SK-N-SH treated with all-trans-retinoic acid at 6 μM for 48 hours (cell line): Measurements from ENCODE around the gene TEAD1.

Experiments
- ATAC-seq: fragments of 200-7000 bp; cut with Tn5 transposase; 3 replicates; pipeline ENCODE4 v1.9.1; 2020; ENCODE audit warnings: mild to moderate bottlenecking, moderate library complexity
- ARNTL ChIP-seq: fragments of 450-650 bp; formaldehyde crosslinking; IDR thresholded peaks from 2 replicates; pipeline ENCODE4 v1.5.0; 2020; ENCODE audit warnings: low read depth, mild to moderate bottlenecking, moderate library complexity, borderline replicate concordance
- CSDC2 ChIP-seq: fragments of 250-450 bp; sonication (Bioruptor Pico); IDR thresholded peaks from 2 replicates; pipeline ENCODE4 v1.5.0; 2020; ENCODE audit warnings: mild to moderate bottlenecking, moderate library complexity
- CSRNP3 ChIP-seq: fragments of 250-450 bp; sonication (Bioruptor Pico); IDR thresholded peaks from 2 replicates; pipeline ENCODE4 v1.5.1; 2021; ENCODE audit warnings: mild to moderate bottlenecking, moderate library complexity
- ESRRG ChIP-seq: fragments of 250-450 bp; sonication (Bioruptor Pico); IDR thresholded peaks from 2 replicates; pipeline ENCODE4 v1.6.1; 2021; ENCODE audit warnings: mild to moderate bottlenecking
- GLIS3 ChIP-seq: fragments of 250-450 bp; sonication (Bioruptor Pico); IDR thresholded peaks from 2 replicates; pipeline ENCODE4 v1.5.0; 2020; ENCODE audit warnings: mild to moderate bottlenecking, moderate library complexity
- ISL1 ChIP-seq: fragments of 250-450 bp; sonication (Bioruptor Pico); IDR thresholded peaks from 2 replicates; pipeline ENCODE4 v2.1.2; 2022; ENCODE audit warnings: mild to moderate bottlenecking, moderate library complexity
- PATZ1 ChIP-seq: fragments of 250-450 bp; sonication (Bioruptor Pico); IDR thresholded peaks from 2 replicates; pipeline ENCODE4 v1.8.0; 2020; ENCODE audit warnings: mild to moderate bottlenecking, moderate library complexity, borderline replicate concordance
- PPARA ChIP-seq: fragments of 250-450 bp; sonication (Bioruptor Pico); IDR thresholded peaks from 2 replicates; pipeline ENCODE4 v1.5.0; 2020; ENCODE audit warnings: mild to moderate bottlenecking, borderline replicate concordance
- RARB ChIP-seq: fragments of 250-450 bp; sonication (Bioruptor Pico); IDR thresholded peaks from 2 replicates; pipeline ENCODE4 v1.8.0; 2021; ENCODE audit warnings: mild to moderate bottlenecking, moderate library complexity
- SNAI2 ChIP-seq: fragments of 250-450 bp; sonication (Bioruptor Pico); IDR thresholded peaks from 2 replicates; pipeline ENCODE4 v1.5.0; 2020; ENCODE audit warnings: mild to moderate bottlenecking, moderate library complexity
- TCF4 ChIP-seq: fragments of 250-450 bp; sonication (Bioruptor Pico); IDR thresholded peaks from 2 replicates; pipeline ENCODE4 v1.8.0; 2021; ENCODE audit warnings: mild to moderate bottlenecking, moderate library complexity, borderline replicate concordance
- TSHZ2 ChIP-seq: fragments of 250-450 bp; sonication (Bioruptor Pico); IDR thresholded peaks from 2 replicates; pipeline ENCODE4 v1.5.0; 2020; ENCODE audit warnings: mild to moderate bottlenecking, moderate library complexity
- ZC3H10 ChIP-seq: fragments of 250-450 bp; sonication (Bioruptor Pico); IDR thresholded peaks from 2 replicates; pipeline ENCODE4 v1.5.1; 2021; ENCODE audit warnings: mild to moderate bottlenecking, moderate library complexity
- ZFP3 ChIP-seq: fragments of 250-450 bp; sonication (Bioruptor Pico); IDR thresholded peaks from 2 replicates; pipeline ENCODE4 v1.5.0; 2020; ENCODE audit warnings: mild to moderate bottlenecking, moderate library complexity
- ZFP30 ChIP-seq: fragments of 450-650 bp; formaldehyde crosslinking; IDR thresholded peaks from 2 replicates; pipeline ENCODE4 v1.5.0; 2022; ENCODE audit warnings: mild to moderate bottlenecking, moderate library complexity
- ZNF565 ChIP-seq: fragments of 450-650 bp; formaldehyde crosslinking; conservative IDR thresholded peaks from 2 replicates; pipeline ENCODE4 v1.5.0; 2020; ENCODE audit warnings: low read depth, mild to moderate bottlenecking, moderate library complexity
- ZNF70 ChIP-seq: fragments of 450-650 bp; formaldehyde crosslinking; IDR thresholded peaks from 2 replicates; pipeline ENCODE4 v1.5.0; 2020; ENCODE audit warnings: mild to moderate bottlenecking, moderate library complexity
- ZNF8 ChIP-seq: fragments of 450-650 bp; formaldehyde crosslinking; IDR thresholded peaks from 2 replicates; pipeline ENCODE4 v1.5.0; 2020; ENCODE audit warnings: mild to moderate bottlenecking, moderate library complexity
- TF ChIP-seq, protein P1 (sequence below): fragments of 250-450 bp; sonication (Bioruptor Pico); IDR thresholded peaks from 2 replicates; pipeline ENCODE4 v1.5.1; 2020; ENCODE audit warnings: low read depth, mild to moderate bottlenecking, moderate library complexity

TEAD1 gene

DNA sequence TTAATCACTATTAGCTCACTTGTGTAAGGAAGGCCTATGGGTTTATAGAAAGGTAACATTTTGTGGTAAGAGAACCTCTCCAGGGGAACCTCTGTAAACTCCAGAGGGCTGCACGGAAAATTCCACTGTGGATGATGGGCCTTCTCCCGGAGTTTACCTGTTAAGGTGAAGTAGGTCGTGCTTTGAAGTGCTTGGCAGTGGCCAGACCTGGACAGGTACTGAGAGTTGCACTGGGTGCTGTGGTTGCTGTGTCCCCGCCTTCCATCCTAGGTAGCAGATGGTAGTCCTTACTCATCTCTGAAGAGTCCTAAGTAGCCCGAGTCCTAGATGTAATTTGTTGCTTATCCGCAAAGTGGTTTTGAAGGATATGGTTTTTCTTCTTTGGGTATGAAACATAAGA, 133.4 kb downstream of the TEAD1 start (continued):
- TF ChIP-seq, protein P1, sequence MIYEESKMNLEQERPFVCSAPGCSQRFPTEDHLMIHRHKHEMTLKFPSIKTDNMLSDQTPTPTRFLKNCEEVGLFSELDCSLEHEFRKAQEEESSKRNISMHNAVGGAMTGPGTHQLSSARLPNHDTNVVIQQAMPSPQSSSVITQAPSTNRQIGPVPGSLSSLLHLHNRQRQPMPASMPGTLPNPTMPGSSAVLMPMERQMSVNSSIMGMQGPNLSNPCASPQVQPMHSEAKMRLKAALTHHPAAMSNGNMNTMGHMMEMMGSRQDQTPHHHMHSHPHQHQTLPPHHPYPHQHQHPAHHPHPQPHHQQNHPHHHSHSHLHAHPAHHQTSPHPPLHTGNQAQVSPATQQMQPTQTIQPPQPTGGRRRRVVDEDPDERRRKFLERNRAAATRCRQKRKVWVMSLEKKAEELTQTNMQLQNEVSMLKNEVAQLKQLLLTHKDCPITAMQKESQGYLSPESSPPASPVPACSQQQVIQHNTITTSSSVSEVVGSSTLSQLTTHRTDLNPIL (CRISPR knock-in tag): no peak
- TF ChIP-seq ZNF70 (CRISPR knock-in tag) (no peak), ARNTL (no peak), PPARA (CRISPR knock-in tag) (no peak), ZNF565 (CRISPR knock-in tag) (no peak), ZFP3 (CRISPR knock-in tag) (no peak), ZFP30 (CRISPR knock-in tag) (no peak)

DNA sequence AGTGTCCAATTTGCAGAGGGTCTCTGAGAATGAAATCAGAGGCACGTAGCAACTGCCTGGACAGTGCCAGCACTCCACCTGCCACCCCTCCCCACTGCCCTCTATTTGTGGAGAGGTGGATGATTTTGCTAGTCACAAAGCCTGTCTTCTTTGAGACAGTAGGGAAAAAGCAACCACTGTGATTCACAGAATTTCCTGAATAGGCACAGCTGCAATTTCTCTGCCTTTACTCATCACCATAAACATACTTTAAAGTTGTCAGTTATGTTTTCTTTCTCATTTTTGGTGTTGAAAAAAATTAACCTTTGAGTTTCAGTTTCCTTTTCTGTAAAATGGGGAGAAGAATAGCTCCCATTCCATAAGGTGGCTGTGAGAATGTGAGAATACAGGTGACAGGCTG, 134.3 kb downstream of the TEAD1 start:
- TF ChIP-seq CSDC2 (no peak), ZNF8 (no peak), RARB (CRISPR knock-in tag) (no peak), ZFP3 (CRISPR knock-in tag) (no peak), ZC3H10 (no peak), GLIS3 (CRISPR knock-in tag) (no peak), TSHZ2 (CRISPR knock-in tag) (no peak), ARNTL (no peak), CSRNP3 (no peak), ZNF565 (CRISPR knock-in tag) (no peak), ISL1 (CRISPR knock-in tag) (no peak), PATZ1 (CRISPR knock-in tag) (no peak), ZFP30 (CRISPR knock-in tag) (no peak)
- TF ChIP-seq, protein P1 (CRISPR knock-in tag): no peak

DNA sequence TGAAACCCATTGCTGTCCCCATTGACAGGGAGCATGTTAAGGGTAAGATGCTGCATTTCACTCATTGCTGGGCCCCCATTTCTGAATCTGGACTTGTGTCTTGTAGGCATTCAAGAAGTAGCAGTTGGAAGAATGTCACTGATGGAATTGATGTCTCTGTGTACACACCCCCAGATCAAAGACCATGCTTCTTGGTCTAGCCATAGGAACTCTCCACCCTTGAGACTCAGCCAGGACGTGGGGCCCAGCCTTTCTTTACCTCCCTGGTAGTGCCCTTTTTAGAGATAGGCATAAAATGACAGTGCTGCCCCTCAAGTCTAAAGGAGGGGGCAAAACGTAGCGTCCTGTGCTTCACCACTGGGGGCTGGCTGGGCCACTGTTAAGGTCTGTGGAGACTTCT, 135.1 kb downstream of the TEAD1 start:
- no peak for ATAC-seq
- TF ChIP-seq, protein P1 (CRISPR knock-in tag): no peak
- no peak for TF ChIP-seq ARNTL
- no peak for TF ChIP-seq ZNF565 (CRISPR knock-in tag)
- no peak for TF ChIP-seq ZFP3 (CRISPR knock-in tag)
- TF ChIP-seq TCF4 (CRISPR knock-in tag): no peak
- no peak for TF ChIP-seq ESRRG (CRISPR knock-in tag)
- no peak for TF ChIP-seq RARB (CRISPR knock-in tag)
- TF ChIP-seq ZNF70 (CRISPR knock-in tag): no peak
- no peak for TF ChIP-seq CSRNP3
- no peak for TF ChIP-seq ZFP30 (CRISPR knock-in tag)
- no peak for TF ChIP-seq PATZ1 (CRISPR knock-in tag)
- TF ChIP-seq SNAI2: no peak
- TF ChIP-seq GLIS3 (CRISPR knock-in tag): no peak
- TF ChIP-seq ZC3H10: no peak
- no peak for TF ChIP-seq CSDC2
- no peak for TF ChIP-seq PPARA (CRISPR knock-in tag)
- TF ChIP-seq TSHZ2 (CRISPR knock-in tag): no peak

More for the DNA sequence above, 134.3 kb downstream of the TEAD1 start:
- ATAC-seq: peak; percentile 7; the same call in 2 of the 3 replicates
